Esophagus muscularis mucosa (tissue), 3 donors: Measurements from ENCODE around the gene ARSI.

Experiments
- POLR2AphosphoS5 ChIP-seq, 2 donors: sonication (generic); formaldehyde crosslinking; IDR thresholded peaks; one replicate each; pipeline ENCODE4 v1.6.1; 2017; ENCODE audit warnings: antibody characterized with exemption in 2 of 2
- TF ChIP-seq, protein P1 (sequence below), 3 experiments: fragments of 200-600 bp in 2 of 3; fragments of 450-650 bp in 1 of 3; sonication (generic) in 2 of 3; IDR thresholded peaks; one replicate each; pipeline ENCODE4 v1.5.1; 2017 to 2019; ENCODE audit warnings: antibody characterized with exemption in 3 of 3, mild to moderate bottlenecking in 2 of 3, moderate library complexity in 1 of 3

DNA sequence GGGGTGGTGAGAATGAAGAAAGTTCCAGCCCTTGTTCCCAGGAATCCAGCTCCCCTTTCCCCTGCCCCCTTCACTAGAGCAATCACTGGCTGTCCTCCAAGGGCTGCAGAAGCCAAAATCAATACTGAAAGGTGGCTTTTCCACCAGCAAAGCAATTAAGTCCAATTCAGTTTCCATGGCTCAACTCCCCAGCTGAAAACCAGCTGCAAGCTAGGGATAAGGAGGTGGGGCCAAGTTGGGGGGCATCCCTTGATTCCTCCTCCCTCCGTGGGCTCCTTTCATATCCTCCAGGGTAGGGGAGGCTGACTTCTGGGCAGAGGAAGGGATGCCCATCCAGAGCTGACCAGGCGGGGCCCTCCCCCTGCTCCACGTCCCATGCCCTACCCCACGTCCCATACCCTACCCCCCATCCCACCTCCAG is 35.8 kb downstream of the ARSI start:
- no peak for TF ChIP-seq POLR2AphosphoS5 (IDR thresholded peaks at IDR 0.05)
- TF ChIP-seq, protein P1, sequence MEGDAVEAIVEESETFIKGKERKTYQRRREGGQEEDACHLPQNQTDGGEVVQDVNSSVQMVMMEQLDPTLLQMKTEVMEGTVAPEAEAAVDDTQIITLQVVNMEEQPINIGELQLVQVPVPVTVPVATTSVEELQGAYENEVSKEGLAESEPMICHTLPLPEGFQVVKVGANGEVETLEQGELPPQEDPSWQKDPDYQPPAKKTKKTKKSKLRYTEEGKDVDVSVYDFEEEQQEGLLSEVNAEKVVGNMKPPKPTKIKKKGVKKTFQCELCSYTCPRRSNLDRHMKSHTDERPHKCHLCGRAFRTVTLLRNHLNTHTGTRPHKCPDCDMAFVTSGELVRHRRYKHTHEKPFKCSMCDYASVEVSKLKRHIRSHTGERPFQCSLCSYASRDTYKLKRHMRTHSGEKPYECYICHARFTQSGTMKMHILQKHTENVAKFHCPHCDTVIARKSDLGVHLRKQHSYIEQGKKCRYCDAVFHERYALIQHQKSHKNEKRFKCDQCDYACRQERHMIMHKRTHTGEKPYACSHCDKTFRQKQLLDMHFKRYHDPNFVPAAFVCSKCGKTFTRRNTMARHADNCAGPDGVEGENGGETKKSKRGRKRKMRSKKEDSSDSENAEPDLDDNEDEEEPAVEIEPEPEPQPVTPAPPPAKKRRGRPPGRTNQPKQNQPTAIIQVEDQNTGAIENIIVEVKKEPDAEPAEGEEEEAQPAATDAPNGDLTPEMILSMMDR (IDR thresholded peaks at IDR 0.05), result no peak
